Esophagus squamous epithelium (tissue), 5 donors: ENCODE data around the gene ARHGAP8. TPM values are rescaled to one million over a fixed set of nuclear protein-coding genes. Genes with fewer than 3 reads are reported as not detected.

ENCODE experiments used
- DNase-seq: peaks from one replicate; lab custom pipeline; 2025; lab: John Stamatoyannopoulos, UW
- H3K27ac ChIP-seq, 4 donors: fragments of 200-600 bp; sonication (generic); one replicate each; pipeline ENCODE4 v1.5.1; 2016 to 2019; ENCODE audit warnings: mild to moderate bottlenecking in 1 of 4
- H3K27me3 ChIP-seq, 4 donors: fragments of 200-600 bp; sonication (generic); 1 replicate in 3 of 4; 2 replicates in 1 of 4; pipeline versions ENCODE4 v1.5.1 to v1.6.0; 2017 to 2021; ENCODE audit warnings: antibody characterized with exemption in 1 of 4
- H3K36me3 ChIP-seq, 3 donors: fragments of 200-600 bp; sonication (generic); one replicate each; pipeline ENCODE4 v1.5.1; 2016 to 2019
- H3K4me1 ChIP-seq, 3 donors: fragments of 200-600 bp; sonication (generic); one replicate each; pipeline ENCODE4 v1.5.1; 2017 to 2019
- H3K4me3 ChIP-seq, 4 donors: fragments of 200-600 bp; sonication (generic); 1 replicate in 3 of 4; 2 replicates in 1 of 4; pipeline ENCODE4 v1.5.1; 2016 to 2019; ENCODE audit warnings: mild to moderate bottlenecking in 2 of 4, moderate library complexity in 1 of 4
- H3K9me3 ChIP-seq, 3 donors: fragments of 200-600 bp; sonication (generic); one replicate each; pipeline ENCODE4 v1.5.1; 2016 to 2019
- POLR2A ChIP-seq, 4 donors: fragments of 450-650 bp; IDR thresholded peaks; one replicate each; pipeline ENCODE4 v1.6.1; 2017; ENCODE audit warnings: antibody characterized with exemption in 4 of 4, mild to moderate bottlenecking in 4 of 4, moderate library complexity in 3 of 4
- WGBS, 2 donors: methylation state at CpG; one replicate each; pipeline ENCODE4 v1.1.5; 2018; 5-methylcytosine and 5-hydroxymethylcytosine counted together
- intact Hi-C: fragments of 100-400 bp; cut with DNase I; formaldehyde crosslinking; loops from one replicate; pipeline ENCODE4 v1.15.0; 2022
- total RNA-seq, 4 donors: library from RNA; depleted of rRNA; stranded (reverse); fragments of >200 nt; gene quantifications; one replicate each; pipeline ENCODE4 v1.1.0, GENCODE V29; 2016
- TF ChIP-seq, protein P1 (sequence below), 6 experiments: fragments of 450-650 bp in 4 of 6; fragments of 200-600 bp in 2 of 6; sonication (generic) in 2 of 6; IDR thresholded peaks; one replicate each; pipeline ENCODE4 v1.5.1; 2016 to 2019; ENCODE audit warnings: antibody characterized with exemption in 6 of 6, mild to moderate bottlenecking in 4 of 6, moderate library complexity in 4 of 6
- donor health status: DM: yes; HTN: yes; CAD: no.

Gene ARHGAP8
- total RNA-seq, 4 donors from 2014 or later, result 3.6 to 15.0 (median 11.5) TPM

GRCh38 chr22:44706488-44706887 is 45.9 kb upstream of the ARHGAP8 start:
- Histone ChIP-seq H3K4me1 (peaks cover 28 to 52% (median 34%) of the 10 kb centered on the region in 3 donors), H3K36me3 (peaks cover 0 to 8% (median 0%) of the 10 kb centered on the region in 3 donors), H3K9me3 (no peaks in the 10 kb centered on the region), H3K27ac (no peak overlapping the region), H3K4me3 (no peak overlapping the region), H3K27me3 (peaks cover 0 to 19% (median 0%) of the 10 kb centered on the region in 4 donors)
- DNase-seq, result no peak
- no peak for TF ChIP-seq POLR2A (IDR thresholded peaks at IDR 0.05)
- TF ChIP-seq, protein P1, sequence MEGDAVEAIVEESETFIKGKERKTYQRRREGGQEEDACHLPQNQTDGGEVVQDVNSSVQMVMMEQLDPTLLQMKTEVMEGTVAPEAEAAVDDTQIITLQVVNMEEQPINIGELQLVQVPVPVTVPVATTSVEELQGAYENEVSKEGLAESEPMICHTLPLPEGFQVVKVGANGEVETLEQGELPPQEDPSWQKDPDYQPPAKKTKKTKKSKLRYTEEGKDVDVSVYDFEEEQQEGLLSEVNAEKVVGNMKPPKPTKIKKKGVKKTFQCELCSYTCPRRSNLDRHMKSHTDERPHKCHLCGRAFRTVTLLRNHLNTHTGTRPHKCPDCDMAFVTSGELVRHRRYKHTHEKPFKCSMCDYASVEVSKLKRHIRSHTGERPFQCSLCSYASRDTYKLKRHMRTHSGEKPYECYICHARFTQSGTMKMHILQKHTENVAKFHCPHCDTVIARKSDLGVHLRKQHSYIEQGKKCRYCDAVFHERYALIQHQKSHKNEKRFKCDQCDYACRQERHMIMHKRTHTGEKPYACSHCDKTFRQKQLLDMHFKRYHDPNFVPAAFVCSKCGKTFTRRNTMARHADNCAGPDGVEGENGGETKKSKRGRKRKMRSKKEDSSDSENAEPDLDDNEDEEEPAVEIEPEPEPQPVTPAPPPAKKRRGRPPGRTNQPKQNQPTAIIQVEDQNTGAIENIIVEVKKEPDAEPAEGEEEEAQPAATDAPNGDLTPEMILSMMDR (IDR thresholded peaks at IDR 0.05), result no peak
- intact Hi-C loops, result no loop called here
- 68 to 88% methylated on average over 3 to 6 of the region's 8 CpGs for WGBS, 2 donors

GRCh38 chr22:44707178-44707577 is 45.2 kb upstream of the ARHGAP8 start:
- Histone ChIP-seq H3K27me3 (peaks cover 0 to 16% (median 0%) of the 10 kb centered on the region in 4 donors), H3K4me1 (peaks cover 27 to 53% (median 31%) of the 10 kb centered on the region in 3 donors), H3K27ac (no peak overlapping the region), H3K4me3 (no peak overlapping the region), H3K36me3 (peaks cover 0 to 8% (median 0%) of the 10 kb centered on the region in 3 donors), H3K9me3 (no peaks in the 10 kb centered on the region)
- no peak for DNase-seq
- intact Hi-C loops, result no loop called here
- no peak for TF ChIP-seq POLR2A (IDR thresholded peaks at IDR 0.05)
- TF ChIP-seq, protein P1 (IDR thresholded peaks at IDR 0.05), result no peak
- WGBS, 2 donors, result no CpG with 5 or more reads among the region's 10 CpGs

DNA sequence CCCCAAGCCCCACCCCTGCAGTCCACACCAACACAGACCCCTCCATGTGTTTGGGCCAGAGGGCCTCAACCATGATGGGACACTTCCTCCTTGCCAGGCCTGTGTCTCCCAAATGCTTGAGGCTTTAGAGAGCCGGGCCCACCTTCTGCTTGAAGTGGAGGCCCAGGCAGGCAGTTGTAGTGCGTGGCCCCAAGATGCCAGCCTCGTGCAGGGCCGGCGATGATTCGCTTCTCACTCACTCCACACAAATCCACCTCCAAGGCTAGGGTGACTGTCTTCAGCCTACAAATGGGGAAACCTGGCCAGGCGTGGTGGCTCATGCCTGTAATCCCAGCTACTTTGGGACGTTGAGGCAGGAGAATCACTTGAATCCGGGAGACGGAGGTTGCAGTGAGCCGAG is 44.6 kb upstream of the ARHGAP8 start:
- H3K9me3 ChIP-seq, result no peaks in the 10 kb centered on the region
- DNase-seq, result no peak
- H3K36me3 ChIP-seq, result peaks cover 0 to 8% (median 0%) of the 10 kb centered on the region in 3 donors
- no peak overlapping the region for H3K4me3 ChIP-seq
- no peak overlapping the region for H3K27ac ChIP-seq
- TF ChIP-seq, protein P1 (IDR thresholded peaks at IDR 0.05), result no peak
- TF ChIP-seq POLR2A (IDR thresholded peaks at IDR 0.05), result no peak
- 77 to 100% methylated on average over 2 to 4 of the region's 11 CpGs for WGBS, 2 donors
- peaks cover 21 to 47% (median 31%) of the 10 kb centered on the region in 3 donors for H3K4me1 ChIP-seq
- intact Hi-C loops, result no loop called here
- H3K27me3 ChIP-seq, result peaks cover 0 to 11% (median 0%) of the 10 kb centered on the region in 4 donors

DNA sequence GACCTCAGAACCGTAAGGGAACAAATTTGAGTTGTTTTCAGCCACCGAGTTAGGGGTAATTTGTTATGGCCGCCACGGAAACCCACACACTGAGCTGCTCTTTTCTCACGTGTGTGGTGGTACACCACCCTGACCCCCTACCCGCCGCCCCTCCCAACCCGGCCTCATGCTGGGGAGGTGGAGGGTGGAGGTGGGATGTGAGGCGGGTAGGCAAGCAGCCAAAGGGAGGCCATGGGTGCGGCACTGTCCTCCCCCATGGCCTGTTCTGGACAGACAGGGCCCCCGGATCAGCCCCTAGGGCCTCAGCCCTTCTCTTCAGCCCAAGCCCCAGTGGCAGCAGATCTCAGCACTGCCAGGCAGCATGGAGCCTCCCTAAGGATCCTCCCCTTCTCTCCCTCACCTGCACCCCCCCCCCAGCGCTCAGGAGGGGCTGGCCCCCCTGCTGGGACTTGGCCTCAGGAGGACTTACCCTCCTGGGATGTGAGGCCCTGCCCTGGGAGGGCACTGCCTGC is 42.4 kb upstream of the ARHGAP8 start:
- no peak for DNase-seq
- Histone ChIP-seq H3K9me3 (no peaks in the 10 kb centered on the region), H3K36me3 (peaks cover 0 to 9% (median 0%) of the 10 kb centered on the region in 3 donors), H3K4me3 (no peak overlapping the region), H3K4me1 (peaks cover 13 to 36% (median 23%) of the 10 kb centered on the region in 3 donors), H3K27me3 (no peaks in the 10 kb centered on the region), H3K27ac (peak overlapping the region; percentile 17 to 73 (median 38))
- no peak for TF ChIP-seq POLR2A (IDR thresholded peaks at IDR 0.05)
- TF ChIP-seq, protein P1 (IDR thresholded peaks at IDR 0.05), result no peak
- 90 to 100% methylated on average over 1 to 10 of the region's 12 CpGs for WGBS, 2 donors
- intact Hi-C loops, result no loop called here

GRCh38 chr22:44710474-44711240 is 41.7 kb upstream of the ARHGAP8 start:
- peak in 1 of 4 donors; percentile 18 for TF ChIP-seq POLR2A (IDR thresholded peaks at IDR 0.05)
- TF ChIP-seq, protein P1 (IDR thresholded peaks at IDR 0.05), result no peak
- Histone ChIP-seq H3K4me1 (peaks cover 13 to 41% (median 23%) of the 10 kb centered on the region in 3 donors), H3K36me3 (peaks cover 0 to 16% (median 0%) of the 10 kb centered on the region in 3 donors), H3K9me3 (no peaks in the 10 kb centered on the region), H3K27ac (peak overlapping the region; percentile 17 to 73 (median 38)), H3K27me3 (no peaks in the 10 kb centered on the region), H3K4me3 (peak overlapping the region in 1 of 4 donors; percentile 6)
- intact Hi-C loops, result no loop called here
- no peak for DNase-seq
- 60 to 64% methylated on average over 2 to 9 of the region's 23 CpGs for WGBS, 2 donors
